Measurements from ENCODE around the gene ZNF568.

ZNF568 gene

GRCh38 chr19:37007587-37008220 is 91.6 kb downstream of the ZNF568 start:
- DNase-seq: no peak

GRCh38 chr19:37009871-37010270 is 93.7 kb downstream of the ZNF568 start:
- no peak for DNase-seq

GRCh38 chr19:37012093-37012745 is 96.1 kb downstream of the ZNF568 start:
- DNase-seq: no peak

- DNase-seq: no peak
Observed at GRCh38 chr19:37014456-37014855, 98.3 kb downstream of the ZNF568 start.

- DNase-seq: no peak
Observed at GRCh38 chr19:37045140-37045539, 129.0 kb downstream of the ZNF568 start.
